Vagina (tissue), 2 donors: ENCODE results near the gene BRAP.

ENCODE experiments used
- POLR2A ChIP-seq, 2 donors: fragments of 450-650 bp; IDR thresholded peaks; one replicate each; pipeline ENCODE4 v1.6.1; 2017; ENCODE audit warnings: antibody characterized with exemption in 2 of 2, mild to moderate bottlenecking in 2 of 2, moderate library complexity in 2 of 2
- POLR2AphosphoS5 ChIP-seq, 2 donors: sonication (generic); formaldehyde crosslinking; IDR thresholded peaks; one replicate each; pipeline ENCODE4 v1.9.0; 2017; ENCODE audit warnings: antibody characterized with exemption in 2 of 2, mild to moderate bottlenecking in 2 of 2, low read depth in 1 of 2; ENCODE audit not compliant: insufficient read depth in 1 of 2
- TF ChIP-seq, protein P1 (sequence below), 3 experiments: fragments of 450-650 bp in 2 of 3; fragments of 200-600 bp in 1 of 3; sonication (generic) in 1 of 3; IDR thresholded peaks; one replicate each; pipeline ENCODE4 v1.5.1; 2017 to 2019; ENCODE audit warnings: antibody characterized with exemption in 3 of 3, mild to moderate bottlenecking in 2 of 3, moderate library complexity in 2 of 3

DNA sequence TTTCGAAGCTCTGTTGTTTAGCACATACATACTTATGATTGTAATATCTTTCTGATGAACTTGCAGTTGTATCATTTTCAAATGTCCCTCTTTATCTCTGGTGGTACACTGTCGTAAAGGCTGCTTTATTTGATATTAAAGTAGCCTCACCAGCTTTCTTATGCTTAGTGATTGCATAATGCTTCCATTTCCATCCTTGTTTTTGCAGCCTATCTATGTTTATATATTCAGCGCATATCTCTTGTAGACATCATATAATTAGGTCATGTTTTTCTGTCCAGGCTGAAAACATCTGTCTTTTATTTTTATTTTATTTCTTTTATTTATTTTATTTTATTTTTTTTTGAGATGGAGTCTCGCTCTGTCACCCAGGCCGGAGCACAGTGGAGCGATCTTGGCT is 34.7 kb upstream of the BRAP start:
- TF ChIP-seq POLR2AphosphoS5 (IDR thresholded peaks at IDR 0.05; ENCODE audit: insufficient read depth in 1 of 2, low read depth in 1 of 2) (no peak), POLR2A (IDR thresholded peaks at IDR 0.05) (no peak)
- TF ChIP-seq, protein P1, sequence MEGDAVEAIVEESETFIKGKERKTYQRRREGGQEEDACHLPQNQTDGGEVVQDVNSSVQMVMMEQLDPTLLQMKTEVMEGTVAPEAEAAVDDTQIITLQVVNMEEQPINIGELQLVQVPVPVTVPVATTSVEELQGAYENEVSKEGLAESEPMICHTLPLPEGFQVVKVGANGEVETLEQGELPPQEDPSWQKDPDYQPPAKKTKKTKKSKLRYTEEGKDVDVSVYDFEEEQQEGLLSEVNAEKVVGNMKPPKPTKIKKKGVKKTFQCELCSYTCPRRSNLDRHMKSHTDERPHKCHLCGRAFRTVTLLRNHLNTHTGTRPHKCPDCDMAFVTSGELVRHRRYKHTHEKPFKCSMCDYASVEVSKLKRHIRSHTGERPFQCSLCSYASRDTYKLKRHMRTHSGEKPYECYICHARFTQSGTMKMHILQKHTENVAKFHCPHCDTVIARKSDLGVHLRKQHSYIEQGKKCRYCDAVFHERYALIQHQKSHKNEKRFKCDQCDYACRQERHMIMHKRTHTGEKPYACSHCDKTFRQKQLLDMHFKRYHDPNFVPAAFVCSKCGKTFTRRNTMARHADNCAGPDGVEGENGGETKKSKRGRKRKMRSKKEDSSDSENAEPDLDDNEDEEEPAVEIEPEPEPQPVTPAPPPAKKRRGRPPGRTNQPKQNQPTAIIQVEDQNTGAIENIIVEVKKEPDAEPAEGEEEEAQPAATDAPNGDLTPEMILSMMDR (IDR thresholded peaks at IDR 0.05): no peak
